ENCODE data around the gene PPCDC.

GRCh38 chr15:75090388-75090734 lies 67.0 kb downstream of the PPCDC start:
- TF ChIP-seq FOXJ3 (CRISPR knock-in tag; IDR thresholded peaks at IDR 0.05) (no peak), CTCF (IDR thresholded peaks at IDR 0.05) (no peak), RAD21 (IDR thresholded peaks at IDR 0.05; ENCODE audit: low read length) (no peak), POLR2AphosphoS5 (IDR thresholded peaks at IDR 0.05; ENCODE audit: low read depth, low read length) (no peak), MXI1 (IDR thresholded peaks at IDR 0.05; ENCODE audit: low read depth, low read length) (no peak), TCF12 (IDR thresholded peaks at IDR 0.05) (no peak)
